Activated naive CD4-positive, alpha-beta T cell (primary cell): ENCODE data around the gene RGS8.

Experiments
- DNase-seq, 4 experiments: peaks; one replicate each; lab custom pipeline; 2025; lab: John Stamatoyannopoulos, UW

The RGS8 gene

GRCh38 chr1:182671750-182672486 lies 12.5 kb downstream of the RGS8 start:
- no peak for DNase-seq

GRCh38 chr1:182670032-182670749 lies 14.2 kb downstream of the RGS8 start:
- no peak for DNase-seq

GRCh38 chr1:182669266-182669665 lies 15.1 kb downstream of the RGS8 start:
- no peak for DNase-seq

- no peak for DNase-seq
Measured at GRCh38 chr1:182668521-182669054, 15.8 kb downstream of the RGS8 start.

GRCh38 chr1:182667848-182668505 lies 16.4 kb downstream of the RGS8 start:
- no peak for DNase-seq

GRCh38 chr1:182666706-182667105 lies 17.7 kb downstream of the RGS8 start:
- DNase-seq = no peak

- no peak for DNase-seq
Measured at GRCh38 chr1:182664296-182664695, 20.1 kb downstream of the RGS8 start.

GRCh38 chr1:182662956-182663355 lies 21.4 kb downstream of the RGS8 start:
- DNase-seq = no peak

- no peak for DNase-seq
Measured at GRCh38 chr1:182662121-182662890, 22.1 kb downstream of the RGS8 start.

- DNase-seq = no peak
Measured at GRCh38 chr1:182658055-182658454, 26.3 kb downstream of the RGS8 start.

- no peak for DNase-seq
Measured at GRCh38 chr1:182656842-182657397, 27.5 kb downstream of the RGS8 start.

- DNase-seq = no peak
Measured at GRCh38 chr1:182653986-182654385, 30.4 kb downstream of the RGS8 start.

GRCh38 chr1:182652933-182653332 lies 31.5 kb downstream of the RGS8 start:
- no peak for DNase-seq

GRCh38 chr1:182651339-182651724 lies 33.1 kb downstream of the RGS8 start:
- DNase-seq = no peak

GRCh38 chr1:182650678-182651338 lies 33.6 kb downstream of the RGS8 start:
- no peak for DNase-seq

GRCh38 chr1:182649041-182649440 lies 35.3 kb downstream of the RGS8 start:
- DNase-seq = no peak

GRCh38 chr1:182646739-182647138 lies 37.6 kb downstream of the RGS8 start:
- no peak for DNase-seq

GRCh38 chr1:182644886-182645285 lies 39.5 kb downstream of the RGS8 start:
- no peak for DNase-seq

- DNase-seq = no peak
Measured at GRCh38 chr1:182643699-182644098, 40.7 kb downstream of the RGS8 start.

- DNase-seq = no peak
Measured at GRCh38 chr1:182642461-182642860, 41.9 kb downstream of the RGS8 start.

GRCh38 chr1:182641561-182641960 lies 42.8 kb downstream of the RGS8 start:
- DNase-seq = no peak
